Stomach smooth muscle (tissue), 2 donors: ENCODE results near the gene COA1.
"Not testable (repeated sequence)": the region's sequence is repeated elsewhere in the genome, so short reads cannot be mapped to it uniquely, and the experiment has no call there.

Experiments
- H3K27ac ChIP-seq: one replicate; pipeline ENCODE4 v1.7.0; 2013; ENCODE audit warnings: mild to moderate bottlenecking, low read length, inconsistent platforms
- H3K27me3 ChIP-seq, 2 donors: one replicate each; pipeline ENCODE4 v1.7.0; 2013; ENCODE audit warnings: low read length in 2 of 2; ENCODE audit not compliant: insufficient read depth in 2 of 2, control insufficient read depth in 1 of 2
- H3K36me3 ChIP-seq, 2 donors: one replicate each; pipeline ENCODE4 v1.7.0; 2013; ENCODE audit warnings: low read length in 2 of 2; ENCODE audit not compliant: control insufficient read depth in 2 of 2, insufficient read depth in 2 of 2
- H3K4me1 ChIP-seq: one replicate; pipeline ENCODE4 v1.7.0; 2013; ENCODE audit warnings: low read length; ENCODE audit not compliant: control insufficient read depth, insufficient read depth
- H3K4me3 ChIP-seq, 2 donors: one replicate each; pipeline ENCODE4 v1.7.0; 2013; ENCODE audit warnings: low read length in 2 of 2
- H3K9ac ChIP-seq, 2 donors: one replicate each; pipeline ENCODE4 v1.7.0; 2013; ENCODE audit warnings: low read length in 2 of 2, mild to moderate bottlenecking in 1 of 2
- H3K9me3 ChIP-seq, 2 donors: one replicate each; pipeline ENCODE4 v1.7.0; 2013; ENCODE audit warnings: low read length in 2 of 2; ENCODE audit not compliant: control insufficient read depth in 2 of 2
- donor health status: healthy.
- donor health status: Pancreatic carcinoma.

The COA1 gene

GRCh38 chr7:43687866-43688265, 41.5 kb downstream of the COA1 start:
- H3K4me1 ChIP-seq, H3K9me3 ChIP-seq, H3K9ac ChIP-seq, H3K27me3 ChIP-seq, H3K4me3 ChIP-seq, H3K36me3 ChIP-seq, H3K27ac ChIP-seq: not testable (repeated sequence)

GRCh38 chr7:43686991-43687390, 42.3 kb downstream of the COA1 start:
- H3K4me1 ChIP-seq: no peaks in the 10 kb centered on the region

GRCh38 chr7:43680736-43681135, 48.6 kb downstream of the COA1 start:
- H3K9me3 ChIP-seq: no peaks in the 10 kb centered on the region
- no peak overlapping the region for H3K9ac ChIP-seq
- no peak overlapping the region for H3K4me3 ChIP-seq
- no peaks in the 10 kb centered on the region for H3K36me3 ChIP-seq
- H3K27me3 ChIP-seq: no peaks in the 10 kb centered on the region
- no peaks in the 10 kb centered on the region for H3K4me1 ChIP-seq
- H3K27ac ChIP-seq: no peak overlapping the region

More at GRCh38 chr7:43686991-43687390, 42.3 kb downstream of the COA1 start:
- no peaks in the 10 kb centered on the region for H3K9me3 ChIP-seq
- H3K9ac ChIP-seq: no peak overlapping the region
- H3K27me3 ChIP-seq: no peaks in the 10 kb centered on the region
- no peaks in the 10 kb centered on the region for H3K36me3 ChIP-seq
- H3K4me3 ChIP-seq: no peak overlapping the region
- H3K27ac ChIP-seq: no peak overlapping the region

DNA sequence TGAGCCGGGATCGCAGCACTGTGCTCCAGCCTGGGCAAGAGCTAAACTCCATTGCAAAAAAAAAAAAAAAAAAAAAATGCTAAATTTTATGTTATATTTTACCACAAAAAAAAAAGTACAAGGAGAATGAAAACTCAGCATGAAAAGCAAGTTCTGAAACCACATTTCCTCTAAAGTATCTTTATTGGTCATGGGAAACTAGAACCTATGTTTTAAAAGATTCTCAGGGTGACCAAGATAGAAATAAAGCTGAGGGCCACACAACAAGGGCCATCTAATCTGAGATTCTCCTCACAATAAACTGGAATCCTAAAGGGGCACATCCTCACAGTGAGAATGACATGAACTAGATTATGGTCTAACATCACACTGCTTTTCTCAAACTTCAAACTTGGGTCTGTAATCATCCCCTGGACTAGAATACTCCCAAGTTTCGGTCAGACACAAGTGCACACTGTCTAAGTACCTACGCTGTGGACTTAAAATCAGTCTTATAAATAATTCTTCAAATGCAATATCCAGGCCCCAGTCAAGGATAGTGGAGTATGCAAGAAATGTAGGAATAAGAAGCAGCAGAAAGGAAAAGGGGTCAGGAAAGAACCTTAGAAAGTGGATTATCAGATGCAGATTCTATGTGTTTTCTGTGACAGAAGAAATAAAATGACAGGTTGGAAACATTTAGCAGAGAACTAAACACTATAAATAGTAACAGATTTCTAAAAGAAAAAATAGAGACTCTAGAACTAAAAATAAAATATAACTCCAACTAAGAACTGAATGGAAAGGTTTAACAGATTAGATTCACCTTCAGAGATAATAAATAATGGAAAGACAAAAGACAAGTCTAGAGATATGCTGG, 49.9 kb downstream of the COA1 start:
- Histone ChIP-seq H3K4me1 (no peaks in the 10 kb centered on the region), H3K27me3 (no peaks in the 10 kb centered on the region), H3K4me3 (no peak overlapping the region), H3K9ac (no peak overlapping the region), H3K27ac (no peak overlapping the region), H3K36me3 (no peaks in the 10 kb centered on the region), H3K9me3 (no peaks in the 10 kb centered on the region)

GRCh38 chr7:43678315-43678714, 51.0 kb downstream of the COA1 start:
- Histone ChIP-seq H3K4me1 (no peaks in the 10 kb centered on the region), H3K9ac (no peak overlapping the region), H3K36me3 (no peaks in the 10 kb centered on the region), H3K9me3 (no peaks in the 10 kb centered on the region), H3K4me3 (no peak overlapping the region), H3K27ac (no peak overlapping the region), H3K27me3 (no peaks in the 10 kb centered on the region)

DNA sequence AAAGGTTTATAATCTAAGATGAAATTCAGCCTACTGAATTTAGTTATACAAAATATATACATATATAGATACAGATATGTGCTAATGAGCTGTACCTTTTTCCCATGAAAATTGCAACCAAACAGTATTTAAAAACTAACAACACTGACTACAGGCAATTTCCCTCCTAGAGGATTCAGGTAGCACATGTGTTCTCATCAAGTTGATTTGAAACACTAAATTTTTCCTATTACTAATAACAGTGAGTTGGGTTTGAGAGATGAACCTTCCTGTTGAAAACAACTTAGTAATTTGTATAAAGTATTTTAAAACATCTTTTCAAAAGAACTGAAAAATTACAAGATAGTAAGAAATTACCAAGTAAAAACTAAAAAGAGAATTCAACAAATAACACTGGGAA, 51.5 kb downstream of the COA1 start:
- no peaks in the 10 kb centered on the region for H3K36me3 ChIP-seq
- H3K4me3 ChIP-seq: no peak overlapping the region
- no peaks in the 10 kb centered on the region for H3K27me3 ChIP-seq
- no peak overlapping the region for H3K27ac ChIP-seq
- no peaks in the 10 kb centered on the region for H3K4me1 ChIP-seq
- H3K9ac ChIP-seq: no peak overlapping the region
- no peaks in the 10 kb centered on the region for H3K9me3 ChIP-seq

DNA sequence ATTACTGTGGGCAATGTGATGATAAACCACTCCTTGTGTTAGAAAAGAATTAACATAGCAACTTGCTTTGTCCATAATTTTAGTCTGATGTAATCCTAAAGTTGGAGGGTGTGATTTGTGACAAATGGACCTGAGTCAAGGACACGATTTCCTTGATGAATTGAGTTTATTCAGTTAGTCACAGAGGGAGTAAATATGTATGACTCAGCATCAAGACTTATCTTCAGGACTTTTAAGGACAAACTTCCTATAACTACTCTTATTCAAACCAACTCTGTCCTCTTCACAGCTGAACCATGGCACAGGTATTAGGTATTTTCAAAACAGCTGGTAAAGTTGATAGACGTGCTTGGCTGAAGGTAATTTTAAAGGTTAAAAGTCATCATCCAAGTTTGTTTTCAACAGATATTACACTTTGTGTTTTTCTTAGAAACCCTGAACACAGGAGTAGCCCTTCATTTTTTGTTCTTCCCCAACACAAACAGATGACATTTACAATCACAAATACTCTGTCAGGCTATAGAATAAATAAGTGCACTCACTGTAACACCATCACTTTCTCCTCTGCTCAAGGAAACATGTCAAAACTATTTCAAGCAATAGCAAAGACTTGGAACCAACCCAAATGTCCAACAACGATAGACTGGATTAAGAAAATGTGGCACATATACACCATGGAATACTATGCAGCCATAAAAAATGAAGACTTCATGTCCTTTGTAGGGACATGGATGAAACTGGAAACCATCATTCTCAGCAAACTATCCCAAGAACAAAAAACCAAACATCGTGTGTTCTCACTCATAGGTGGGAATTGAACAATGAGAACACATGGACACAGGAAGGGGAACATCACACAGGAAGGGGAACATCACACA, 54.5 kb downstream of the COA1 start:
- Histone ChIP-seq H3K27me3 (no peaks in the 10 kb centered on the region), H3K9ac (no peak overlapping the region), H3K27ac (no peak overlapping the region), H3K9me3 (no peaks in the 10 kb centered on the region), H3K4me1 (no peaks in the 10 kb centered on the region), H3K4me3 (no peak overlapping the region), H3K36me3 (no peaks in the 10 kb centered on the region)

DNA sequence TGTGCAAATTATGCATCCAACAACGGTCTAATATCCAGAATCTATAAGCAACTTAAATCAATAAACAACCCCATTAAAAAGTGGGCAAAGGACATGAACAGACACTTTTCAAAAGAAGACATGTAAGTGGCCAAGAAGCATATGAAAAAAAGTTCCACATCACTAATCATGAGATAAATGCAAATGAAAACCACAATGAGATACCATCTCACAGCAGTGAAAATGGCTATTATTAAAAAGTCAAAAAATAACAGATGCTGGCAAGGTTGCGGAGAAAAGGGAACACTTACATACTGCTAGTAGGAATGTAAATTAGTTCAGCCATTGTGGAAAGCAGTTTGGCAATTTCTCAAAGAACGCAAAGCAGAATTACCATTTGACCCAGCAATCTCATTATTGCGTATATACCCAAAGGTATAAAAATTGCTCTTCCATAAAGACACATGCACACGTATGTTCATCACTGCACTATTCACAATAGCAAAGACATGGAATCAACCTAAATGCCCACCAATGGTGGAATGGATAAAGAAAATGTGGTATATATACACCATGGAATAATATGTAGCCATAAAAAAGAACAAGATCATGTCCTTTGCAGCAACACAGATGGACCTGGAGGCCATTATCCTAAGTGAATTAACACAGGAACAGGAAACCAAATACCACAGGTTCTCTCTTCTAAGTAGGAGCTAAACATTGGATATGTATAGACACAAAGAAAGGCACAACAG, 55.9 kb downstream of the COA1 start:
- H3K27me3 ChIP-seq, H3K4me1 ChIP-seq, H3K4me3 ChIP-seq, H3K9ac ChIP-seq, H3K36me3 ChIP-seq, H3K9me3 ChIP-seq, H3K27ac ChIP-seq: not testable (repeated sequence)

- no peak overlapping the region for H3K4me3 ChIP-seq
- H3K27me3 ChIP-seq: no peaks in the 10 kb centered on the region
- H3K4me1 ChIP-seq: no peaks in the 10 kb centered on the region
- H3K9ac ChIP-seq: no peak overlapping the region
- H3K9me3 ChIP-seq: no peaks in the 10 kb centered on the region
- no peak overlapping the region for H3K27ac ChIP-seq
- H3K36me3 ChIP-seq: no peaks in the 10 kb centered on the region
Measured at GRCh38 chr7:43671521-43671920, 57.8 kb downstream of the COA1 start.

GRCh38 chr7:43669286-43670081, 59.8 kb downstream of the COA1 start:
- H3K9me3 ChIP-seq: no peaks in the 10 kb centered on the region
- H3K4me1 ChIP-seq: no peaks in the 10 kb centered on the region
- H3K27ac ChIP-seq: no peak overlapping the region
- H3K4me3 ChIP-seq: no peak overlapping the region
- H3K36me3 ChIP-seq: no peaks in the 10 kb centered on the region
- H3K27me3 ChIP-seq: no peaks in the 10 kb centered on the region
- no peak overlapping the region for H3K9ac ChIP-seq
